HepG2 (cell line): ENCODE data around the gene THEM5. TPM values are rescaled to one million over a fixed set of nuclear protein-coding genes. Genes with fewer than 3 reads are reported as not detected.

Experiments
- ATAC-seq: fragments of 200-7000 bp; cut with Tn5 transposase; 3 replicates; pipeline ENCODE4 v1.9.1; 2020; ENCODE audit warnings: mild to moderate bottlenecking, moderate library complexity
- BruUV-seq: library from RNA; stranded (reverse); fragments of 400-500 nt; replicated peaks from 2 replicates; lab custom pipeline; 2021; lab: Mats Ljungman, UMichigan
- CTCF ChIA-PET: fragments of 300-600 bp; formaldehyde crosslinking; extraction: SDS; loops from one replicate; lab custom pipeline; 2021; ENCODE audit warnings: low total read pairs, inconsistent platforms, low intra/inter-chr PET ratio; lab: Yijun Ruan, JAX
- POLR2A ChIA-PET: fragments of 350-600 bp; sonication (Branson Sonifier 250); formaldehyde crosslinking; loops from one replicate; lab custom pipeline; 2020; ENCODE audit warnings: antibody characterized with exemption, inconsistent platforms; lab: Yijun Ruan, JAX
- DNase-seq: peaks from one replicate; pipeline ENCODE4 v3.0.0-alpha.2; 2015; ENCODE audit warnings: low spot score
- FAIRE-seq: peaks from 3 replicates; lab custom pipeline; 2011; peaks lifted over from hg19 to GRCh38; lab: Jason Lieb, UNC
- H2AFZ ChIP-seq: one replicate; pipeline ENCODE4 v1.6.1; 2011; ENCODE audit warnings: low read length, inconsistent platforms
- H3K27ac ChIP-seq: fragments of 300-600 bp; 3 replicates; pipeline ENCODE4 v1.8.0; 2011; ENCODE audit warnings: mixed run types, mild to moderate bottlenecking, mixed read lengths, low read length, inconsistent platforms; ENCODE audit not compliant: insufficient read depth; ENCODE audit errors: extremely low read length
- H3K27me3 ChIP-seq, 2 experiments: fragments of 200-600 bp in 1 of 2; 2 replicates in 1 of 2; 3 replicates in 1 of 2; pipeline versions ENCODE4 v1.6.0 to v1.8.0; 2011; ENCODE audit warnings: low read length in 2 of 2, mild to moderate bottlenecking in 2 of 2, moderate library complexity in 2 of 2, inconsistent platforms in 1 of 2; ENCODE audit not compliant: insufficient read depth in 2 of 2, control insufficient read depth in 1 of 2
- H3K36me3 ChIP-seq, 2 experiments: fragments of 200-600 bp in 1 of 2; replicated peaks in 1 of 2; 2 replicates in 1 of 2; 3 replicates in 1 of 2; pipeline versions ENCODE4 v1.5.1 to v1.8.0; 2011; ENCODE audit warnings: low read length in 2 of 2, inconsistent platforms in 1 of 2; ENCODE audit not compliant: insufficient read depth in 2 of 2, control insufficient read depth in 1 of 2
- H3K4me1 ChIP-seq: 2 replicates; pipeline ENCODE4 v1.5.1; 2012; ENCODE audit warnings: low read length, inconsistent platforms; ENCODE audit not compliant: insufficient read depth
- H3K4me2 ChIP-seq: 2 replicates; pipeline ENCODE4 v1.6.0; 2011; ENCODE audit warnings: low read depth, low read length, inconsistent platforms
- H3K4me3 ChIP-seq, 3 experiments: fragments of 200-600 bp in 1 of 3; sonication (generic), shearing (Covaris generic) in 1 of 3; replicated peaks in 1 of 3; 2 replicates each; pipeline ENCODE4 v1.5.1; 2011 to 2016; ENCODE audit warnings: low read length in 3 of 3, inconsistent platforms in 2 of 3, low read depth in 2 of 3, mild to moderate bottlenecking in 2 of 3, control low read depth in 1 of 3, mixed read lengths in 1 of 3; ENCODE audit not compliant: insufficient read depth in 1 of 3
- H3K79me2 ChIP-seq: one replicate; pipeline ENCODE4 v1.6.1; 2011; ENCODE audit warnings: low read length, inconsistent platforms; ENCODE audit not compliant: insufficient read depth
- H3K9ac ChIP-seq: 2 replicates; pipeline ENCODE4 v1.6.0; 2011; ENCODE audit warnings: mild to moderate bottlenecking, low read depth, low read length, inconsistent platforms; ENCODE audit not compliant: insufficient read depth
- H3K9me3 ChIP-seq: 2 replicates; pipeline ENCODE4 v1.5.1; 2012; ENCODE audit warnings: mild to moderate bottlenecking, low read length
- H4K20me1 ChIP-seq: 2 replicates; pipeline ENCODE4 v1.6.0; 2011; ENCODE audit warnings: inconsistent platforms, mild to moderate bottlenecking, low read length, moderate library complexity; ENCODE audit not compliant: insufficient read depth
- CBX2 ChIP-seq, 2 experiments: fragments of 200-600 bp in 1 of 2; sonication (generic); formaldehyde crosslinking in 1 of 2; IDR thresholded peaks; 2 replicates each; pipeline versions ENCODE4 v1.7.0 to v1.8.1; 2018 to 2022; ENCODE audit warnings: low read depth in 2 of 2, low read length in 1 of 2, mild to moderate bottlenecking in 1 of 2, missing genetic modification reagents in 1 of 2
- GPN1 ChIP-seq: sonication (generic); formaldehyde crosslinking; IDR thresholded peaks from 2 replicates; pipeline ENCODE4 v1.5.1; 2020; ENCODE audit warnings: missing genetic modification reagents, borderline replicate concordance
- GTF3A ChIP-seq: sonication (generic); formaldehyde crosslinking; conservative IDR thresholded peaks from 2 replicates; pipeline ENCODE4 v1.4.0; 2020; ENCODE audit warnings: mild to moderate bottlenecking, missing genetic modification reagents
- MIXL1 ChIP-seq: IDR thresholded peaks from 2 replicates; pipeline ENCODE4 v1.6.1; 2016
- MYC ChIP-seq: sonication (generic); formaldehyde crosslinking; IDR thresholded peaks from 2 replicates; pipeline ENCODE4 v1.9.0; 2021; ENCODE audit warnings: missing genetic modification reagents, borderline replicate concordance
- PRDM10 ChIP-seq: sonication (generic); formaldehyde crosslinking; IDR thresholded peaks from 2 replicates; pipeline ENCODE4 v1.4.0; 2020; ENCODE audit warnings: low read depth, missing genetic modification reagents
- RBAK ChIP-seq: sonication (generic); formaldehyde crosslinking; IDR thresholded peaks from 2 replicates; pipeline ENCODE4 v1.5.1; 2020; ENCODE audit warnings: mild to moderate bottlenecking, missing genetic modification reagents
- SNAPC5 ChIP-seq: sonication (generic); formaldehyde crosslinking; IDR thresholded peaks from 2 replicates; pipeline ENCODE4 v1.8.1; 2023; ENCODE audit warnings: mild to moderate bottlenecking, missing genetic modification reagents, borderline replicate concordance
- TBL1XR1 ChIP-seq: fragments of 150-350 bp; IDR thresholded peaks from 2 replicates; pipeline ENCODE4 v1.6.1; 2014; ENCODE audit warnings: borderline replicate concordance, low read length; ENCODE audit not compliant: partially characterized antibody
- ZFP36 ChIP-seq: fragments of 150-350 bp; IDR thresholded peaks from 2 replicates; pipeline ENCODE4 v1.6.1; 2018; ENCODE audit warnings: borderline replicate concordance, low read length, low read depth; ENCODE audit not compliant: partially characterized antibody
- ZFP91 ChIP-seq: sonication (generic); formaldehyde crosslinking; IDR thresholded peaks from 2 replicates; pipeline ENCODE4 v1.9.0; 2022; ENCODE audit warnings: missing genetic modification reagents, mild to moderate bottlenecking, borderline replicate concordance
- ZIK1 ChIP-seq: sonication (generic); formaldehyde crosslinking; IDR thresholded peaks from 2 replicates; pipeline ENCODE4 v1.5.0; 2020; ENCODE audit warnings: mild to moderate bottlenecking, low read depth, missing genetic modification reagents, borderline replicate concordance
- ZNF432 ChIP-seq: sonication (generic); formaldehyde crosslinking; IDR thresholded peaks from 2 replicates; pipeline ENCODE4 v1.5.0; 2020; ENCODE audit warnings: missing genetic modification reagents, mild to moderate bottlenecking, borderline replicate concordance
- ZNF652 ChIP-seq: IDR thresholded peaks from 2 replicates; pipeline ENCODE4 v1.6.1; 2016; ENCODE audit warnings: low read depth, borderline replicate concordance
- WGBS: methylation state at CpG from one replicate; pipeline ENCODE4 v1.1.6; 2017; ENCODE audit warnings: low lambda C conversion rate; 5-methylcytosine and 5-hydroxymethylcytosine counted together
- in situ Hi-C: cut with HindIII; loops from 2 replicates; pipeline ENCODE4 v1.10.0; 2017; ENCODE audit warnings: low pct_unique_long_range_greater_than_20kb; ENCODE audit not compliant: extremely low pct_ligation_motif_present
- intact Hi-C: fragments of 100-400 bp; cut with micrococcal nuclease; formaldehyde crosslinking; loops from one replicate; pipeline ENCODE4 v1.10.0; 2022; ENCODE audit not compliant: unreplicated experiment
- polyA plus RNA-seq, 8 experiments: library from polyadenylated mRNA; depleted of rRNA in 3 of 8; stranded (reverse) in 7 of 8; unstranded in 1 of 8; fragments of >200 nt; fragmentation: Illumina TruSeq in 4 of 8; extraction: Trizol in 4 of 8; gene quantifications; 2 replicates each; pipeline versions ENCODE4 v1.2.1 to v1.2.3, GENCODE V29; 2011 to 2016; ENCODE audit warnings: low read depth in 4 of 8, missing spikeins in 1 of 8, mixed read lengths in 1 of 8; ENCODE audit not compliant: insufficient read depth in 1 of 8
- total RNA-seq, 5 experiments: library from RNA; depleted of rRNA; stranded (reverse); fragments of >200 nt; fragmentation: Illumina TruSeq; extraction: Trizol; gene quantifications; 2 replicates each; pipeline ENCODE4 v1.2.3, GENCODE V29; 2016; ENCODE audit warnings: low read depth in 1 of 5

Gene THEM5
- total and polyA plus RNA-seq, 2 of the 13 experiments (the other 11 are each of a cell fraction or from before 2014, with no cell fraction given) = not detected

GRCh38 chr1:151805066-151805820 lies 48.3 kb downstream of the THEM5 start, which contains the start of gene LINGO4 (continued):
- TF ChIP-seq MYC (CRISPR knock-in tag) (no peak), ZFP91 (CRISPR knock-in tag) (no peak), ZNF652 (CRISPR knock-in tag) (no peak), ZNF432 (CRISPR knock-in tag) (no peak), TBL1XR1 (no peak)

- no peak overlapping the region for H3K4me2 ChIP-seq
- H3K9me3 ChIP-seq = no peaks in the 10 kb centered on the region
- no peaks in the 10 kb centered on the region for H3K4me1 ChIP-seq
- in situ Hi-C loops (no loop called here), intact Hi-C loops (no loop called here)
- no peaks in the 10 kb centered on the region for H4K20me1 ChIP-seq
- H3K4me3 ChIP-seq = no peak overlapping the region
- no peak overlapping the region for H3K27ac ChIP-seq
- CTCF ChIA-PET = no interaction called here
- H3K79me2 ChIP-seq = no peaks in the 10 kb centered on the region
- no peak overlapping the region for H2AFZ ChIP-seq
- ATAC-seq (no peak), DNase-seq (no peak), FAIRE-seq (no peak)
- BruUV-seq = no TSS peak
- peaks cover 0 to 3% of the 10 kb centered on the region in 2 experiments; a peak in 3 of 5 replicates for H3K27me3 ChIP-seq
- POLR2A ChIA-PET = no interaction called here
- no peak for TF ChIP-seq MIXL1 (CRISPR knock-in tag)
- TF ChIP-seq RBAK (CRISPR knock-in tag) = no peak
- TF ChIP-seq ZFP36 = no peak
- no peak for TF ChIP-seq ZIK1
- no peak for TF ChIP-seq CBX2 (IDR thresholded peaks at IDR 0.05; ENCODE audit: low read depth, low read length)
- no peak for TF ChIP-seq CBX2 (CRISPR knock-in tag; IDR thresholded peaks at IDR 0.05; ENCODE audit: low read depth)
- no peak for TF ChIP-seq GPN1 (CRISPR knock-in tag)
- TF ChIP-seq SNAPC5 = no peak
- TF ChIP-seq GTF3A = no peak
- no peak for TF ChIP-seq PRDM10 (CRISPR knock-in tag)
- H3K9ac ChIP-seq = no peak overlapping the region
- no CpG with 5 or more reads among the region's 3 CpGs for WGBS
- H3K36me3 ChIP-seq = no peaks in the 10 kb centered on the region
Measured at GRCh38 chr1:151803915-151804314, 49.6 kb downstream of the THEM5 start.
